ENCODE results near the gene B3GNT9.

DNA sequence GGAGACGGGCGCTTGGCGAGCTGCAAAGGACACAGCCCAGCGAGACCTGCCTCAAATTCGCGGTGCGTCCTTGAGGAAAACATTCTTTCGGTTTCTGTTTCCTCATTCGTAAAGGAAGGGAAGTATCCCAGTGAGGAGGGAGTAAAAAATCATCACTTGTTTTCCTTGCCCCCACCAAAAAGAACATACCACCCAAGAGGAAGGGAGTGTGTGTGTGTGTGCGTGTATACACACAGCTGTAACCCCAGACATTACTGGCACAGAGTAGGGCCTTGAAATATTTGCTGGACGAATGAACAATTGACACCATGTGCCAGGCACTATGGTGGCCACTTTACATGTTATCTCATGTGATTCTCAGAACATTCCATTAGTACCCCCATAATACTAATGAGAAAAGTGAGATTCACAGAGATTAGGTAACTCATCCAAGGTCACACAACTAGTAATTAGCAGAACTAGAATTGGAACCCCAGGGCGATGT is 34.9 kb upstream of the B3GNT9 start:
- TF ChIP-seq, protein P1, sequence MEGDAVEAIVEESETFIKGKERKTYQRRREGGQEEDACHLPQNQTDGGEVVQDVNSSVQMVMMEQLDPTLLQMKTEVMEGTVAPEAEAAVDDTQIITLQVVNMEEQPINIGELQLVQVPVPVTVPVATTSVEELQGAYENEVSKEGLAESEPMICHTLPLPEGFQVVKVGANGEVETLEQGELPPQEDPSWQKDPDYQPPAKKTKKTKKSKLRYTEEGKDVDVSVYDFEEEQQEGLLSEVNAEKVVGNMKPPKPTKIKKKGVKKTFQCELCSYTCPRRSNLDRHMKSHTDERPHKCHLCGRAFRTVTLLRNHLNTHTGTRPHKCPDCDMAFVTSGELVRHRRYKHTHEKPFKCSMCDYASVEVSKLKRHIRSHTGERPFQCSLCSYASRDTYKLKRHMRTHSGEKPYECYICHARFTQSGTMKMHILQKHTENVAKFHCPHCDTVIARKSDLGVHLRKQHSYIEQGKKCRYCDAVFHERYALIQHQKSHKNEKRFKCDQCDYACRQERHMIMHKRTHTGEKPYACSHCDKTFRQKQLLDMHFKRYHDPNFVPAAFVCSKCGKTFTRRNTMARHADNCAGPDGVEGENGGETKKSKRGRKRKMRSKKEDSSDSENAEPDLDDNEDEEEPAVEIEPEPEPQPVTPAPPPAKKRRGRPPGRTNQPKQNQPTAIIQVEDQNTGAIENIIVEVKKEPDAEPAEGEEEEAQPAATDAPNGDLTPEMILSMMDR (IDR thresholded peaks at IDR 0.05), result no peak
- TF ChIP-seq POLR2A (IDR thresholded peaks at IDR 0.05), result no peak

Data from testis (tissue), 2 donors.